Hippocampal formation (tissue), 2 donors: ENCODE results near the gene ANGPTL8.

Source experiments
- DNase-seq, 2 donors: peaks; one replicate each; lab custom pipeline; 2025; lab: John Stamatoyannopoulos, UW

ANGPTL8 gene

GRCh38 chr19:11236324-11237301, 2.8 kb upstream of the ANGPTL8 start:
- DNase-seq: no peak

GRCh38 chr19:11237321-11237720, 2.1 kb upstream of the ANGPTL8 start:
- no peak for DNase-seq

GRCh38 chr19:11238041-11238440, 1.4 kb upstream of the ANGPTL8 start:
- no peak for DNase-seq

- no peak for DNase-seq
These were observed 540 bp upstream of the ANGPTL8 start for GRCh38 chr19:11238781-11239376.

GRCh38 chr19:11240008-11240444, 607 bp downstream of the ANGPTL8 start:
- DNase-seq: no peak

- no peak for DNase-seq
These were observed 2.6 kb downstream of the ANGPTL8 start for GRCh38 chr19:11242025-11242424.

GRCh38 chr19:11242864-11243797, 3.7 kb downstream of the ANGPTL8 start:
- peak; percentile 79 for DNase-seq

GRCh38 chr19:11243798-11244169, 4.4 kb downstream of the ANGPTL8 start:
- no peak for DNase-seq

GRCh38 chr19:11244846-11245589, 5.6 kb downstream of the ANGPTL8 start:
- no peak for DNase-seq

- no peak for DNase-seq
These were observed 7.5 kb downstream of the ANGPTL8 start for GRCh38 chr19:11246941-11247340.

GRCh38 chr19:11247391-11247790, 8.0 kb downstream of the ANGPTL8 start:
- no peak for DNase-seq

GRCh38 chr19:11247934-11248333, 8.5 kb downstream of the ANGPTL8 start:
- no peak for DNase-seq

GRCh38 chr19:11248852-11249251, 9.4 kb downstream of the ANGPTL8 start:
- DNase-seq: no peak

- DNase-seq: no peak
These were observed 11.8 kb downstream of the ANGPTL8 start for GRCh38 chr19:11251217-11251616.

- no peak for DNase-seq
These were observed 12.4 kb downstream of the ANGPTL8 start for GRCh38 chr19:11251650-11252314.

- no peak for DNase-seq
These were observed 13.4 kb downstream of the ANGPTL8 start for GRCh38 chr19:11252665-11253355.

- DNase-seq: no peak
These were observed 15.2 kb downstream of the ANGPTL8 start for GRCh38 chr19:11254666-11255065.

GRCh38 chr19:11256189-11256588, 16.8 kb downstream of the ANGPTL8 start:
- no peak for DNase-seq

GRCh38 chr19:11257846-11258380, 18.5 kb downstream of the ANGPTL8 start:
- no peak for DNase-seq

- no peak for DNase-seq
These were observed 21.6 kb downstream of the ANGPTL8 start for GRCh38 chr19:11260996-11261395.
